Measurements from ENCODE around the gene ZNF215. TPM values are rescaled to one million over a fixed set of nuclear protein-coding genes. Genes with fewer than 3 reads are reported as not detected.

The ZNF215 gene
- total and polyA plus RNA-seq, 3 donors from 2014 or later = 2.7 to 4.5 (median 4.2) TPM

DNA sequence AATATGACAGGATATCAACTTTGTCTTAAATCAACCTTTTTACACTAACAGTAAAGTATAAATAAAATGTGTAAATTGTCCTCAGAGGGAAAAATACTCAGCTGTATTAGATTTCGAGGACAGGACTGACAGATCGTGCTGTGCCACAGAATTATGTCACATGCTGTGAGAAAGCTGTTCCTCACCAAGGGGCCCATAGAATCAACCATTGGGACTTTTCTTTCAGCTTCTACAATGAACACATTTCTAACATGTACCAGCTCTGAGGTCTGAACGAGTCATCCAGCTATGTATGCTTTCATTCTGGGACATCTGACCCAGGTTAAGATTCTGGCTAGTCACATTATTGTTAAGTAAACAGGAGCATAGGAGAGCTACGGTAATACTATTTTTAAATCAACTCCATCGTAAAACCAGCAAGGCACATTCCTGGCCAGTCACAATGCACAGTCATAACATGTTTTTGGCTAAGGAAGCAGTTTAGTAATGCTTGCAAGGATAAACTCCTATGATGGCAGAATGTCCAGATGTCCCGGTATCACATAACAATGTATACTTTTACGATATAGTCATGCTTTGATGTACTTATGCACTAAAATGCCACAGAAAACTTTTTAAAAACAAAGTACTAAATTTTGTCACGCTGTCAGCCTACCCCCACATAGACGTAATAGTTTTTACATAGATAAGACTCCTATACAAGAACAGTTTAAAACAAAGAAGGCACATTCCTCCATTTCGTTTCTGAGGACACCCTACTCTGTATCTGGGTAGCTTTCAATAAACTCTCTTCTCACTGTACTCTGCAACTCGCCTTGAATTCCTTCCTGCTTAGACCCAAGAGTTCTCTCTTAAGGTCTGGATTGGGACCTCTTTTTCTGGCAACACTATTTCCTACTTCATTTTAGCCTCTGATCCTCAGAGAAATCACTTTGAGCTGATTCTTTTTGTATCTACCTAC lies 66.5 kb downstream of the ZNF215 start:
- no peak for DNase-seq
- TF ChIP-seq, protein P1, sequence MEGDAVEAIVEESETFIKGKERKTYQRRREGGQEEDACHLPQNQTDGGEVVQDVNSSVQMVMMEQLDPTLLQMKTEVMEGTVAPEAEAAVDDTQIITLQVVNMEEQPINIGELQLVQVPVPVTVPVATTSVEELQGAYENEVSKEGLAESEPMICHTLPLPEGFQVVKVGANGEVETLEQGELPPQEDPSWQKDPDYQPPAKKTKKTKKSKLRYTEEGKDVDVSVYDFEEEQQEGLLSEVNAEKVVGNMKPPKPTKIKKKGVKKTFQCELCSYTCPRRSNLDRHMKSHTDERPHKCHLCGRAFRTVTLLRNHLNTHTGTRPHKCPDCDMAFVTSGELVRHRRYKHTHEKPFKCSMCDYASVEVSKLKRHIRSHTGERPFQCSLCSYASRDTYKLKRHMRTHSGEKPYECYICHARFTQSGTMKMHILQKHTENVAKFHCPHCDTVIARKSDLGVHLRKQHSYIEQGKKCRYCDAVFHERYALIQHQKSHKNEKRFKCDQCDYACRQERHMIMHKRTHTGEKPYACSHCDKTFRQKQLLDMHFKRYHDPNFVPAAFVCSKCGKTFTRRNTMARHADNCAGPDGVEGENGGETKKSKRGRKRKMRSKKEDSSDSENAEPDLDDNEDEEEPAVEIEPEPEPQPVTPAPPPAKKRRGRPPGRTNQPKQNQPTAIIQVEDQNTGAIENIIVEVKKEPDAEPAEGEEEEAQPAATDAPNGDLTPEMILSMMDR (IDR thresholded peaks at IDR 0.05) = no peak
- TF ChIP-seq POLR2A (IDR thresholded peaks at IDR 0.05) = no peak

DNA sequence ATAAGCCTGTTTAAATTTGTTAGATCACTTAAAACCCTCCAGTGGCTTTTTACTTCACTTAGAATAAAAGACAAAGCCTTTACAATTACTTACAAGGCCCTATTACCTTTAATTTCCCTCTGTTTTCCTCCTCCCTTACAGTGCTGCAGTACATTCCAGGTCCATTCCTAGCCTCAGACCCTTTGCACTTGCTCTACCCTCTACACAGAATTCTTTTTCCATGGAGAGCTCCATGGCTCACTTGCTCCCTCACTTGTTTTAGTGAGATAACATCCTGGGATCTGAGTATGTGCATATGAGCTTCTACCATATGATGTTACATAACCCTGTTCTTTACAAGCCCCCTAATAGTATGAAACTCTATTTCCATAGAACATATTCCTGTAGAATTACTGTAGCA lies 69.5 kb downstream of the ZNF215 start:
- Histone ChIP-seq H3K4me1 (no peaks in the 10 kb centered on the region), H3K4me3 (no peak overlapping the region), H3K36me3 (ENCODE audit: low read depth, missing control alignments) (no peaks in the 10 kb centered on the region), H3K9me3 (no peaks in the 10 kb centered on the region), H3K27me3 (no peaks in the 10 kb centered on the region), H3K27ac (no peak overlapping the region)
- no peak for DNase-seq
- no peak for TF ChIP-seq POLR2A (IDR thresholded peaks at IDR 0.05)
- TF ChIP-seq, protein P1 (IDR thresholded peaks at IDR 0.05) = no peak
- intact Hi-C loops (cut with DNase I; ENCODE audit: low total_unique reads) = no loop called here

More for the DNA sequence above, 66.5 kb downstream of the ZNF215 start:
- intact Hi-C loops (cut with DNase I; ENCODE audit: low total_unique reads) = no loop called here
- 42% methylated on average over 11 of the region's 11 CpGs for WGBS, 2 donors
- H3K4me1 ChIP-seq = no peaks in the 10 kb centered on the region
- no peaks in the 10 kb centered on the region for H3K9me3 ChIP-seq
- no peak overlapping the region for H3K27ac ChIP-seq
- H3K4me3 ChIP-seq = no peak overlapping the region
- H3K27me3 ChIP-seq = no peaks in the 10 kb centered on the region
- no peaks in the 10 kb centered on the region for H3K36me3 ChIP-seq (ENCODE audit: low read depth, missing control alignments)

DNA sequence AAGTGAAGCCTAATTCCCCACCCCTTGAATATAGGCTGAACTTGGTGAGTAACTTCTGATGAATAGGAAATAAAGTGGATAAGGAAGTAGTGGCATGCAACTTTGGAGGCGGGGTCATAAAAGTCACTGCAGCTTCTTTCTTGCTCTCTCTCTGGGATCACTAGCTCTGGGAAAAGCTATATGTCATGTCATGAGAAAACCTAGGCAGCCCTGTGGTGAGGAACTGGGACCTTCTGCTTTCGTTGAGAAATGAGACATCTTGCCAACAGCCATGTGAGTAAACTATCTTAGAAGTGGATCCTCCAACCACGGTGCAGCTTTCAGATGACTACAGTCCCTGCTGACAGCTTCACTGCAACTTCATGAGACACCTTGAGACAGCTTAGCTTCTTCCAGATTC lies 78.3 kb downstream of the ZNF215 start:
- no peak for TF ChIP-seq POLR2A (IDR thresholded peaks at IDR 0.05)
- TF ChIP-seq, protein P1 (IDR thresholded peaks at IDR 0.05) = no peak
- intact Hi-C loops (cut with DNase I; ENCODE audit: low total_unique reads) = no loop called here
- no peaks in the 10 kb centered on the region for H3K4me1 ChIP-seq
- no peak overlapping the region for H3K4me3 ChIP-seq
- H3K9me3 ChIP-seq = no peaks in the 10 kb centered on the region
- H3K27ac ChIP-seq = no peak overlapping the region
- H3K36me3 ChIP-seq (ENCODE audit: low read depth, missing control alignments) = no peaks in the 10 kb centered on the region
- no peak for DNase-seq
- WGBS, 2 donors = 71 to 72% methylated on average over 3 of the region's 3 CpGs
- no peaks in the 10 kb centered on the region for H3K27me3 ChIP-seq

Other genes with a start within 250 kb of the ZNF215 start
- 10 to 100 TPM; 21.0 to 22.7 TPM for gene MRPL17, start 243.1 kb upstream of the ZNF215 start, total RNA-seq
- 49.5 TPM for gene MRPL17, start 243.1 kb upstream of the ZNF215 start, polyA plus RNA-seq (ENCODE audit: insufficient read depth, low read depth, low replicate concordance)
- 1 to 10 TPM; 1.8 to 2.8 TPM for gene OR2AG2, start 154.4 kb upstream of the ZNF215 start, total RNA-seq
- gene OR2AG2, start 154.4 kb upstream of the ZNF215 start, polyA plus RNA-seq (ENCODE audit: insufficient read depth, low read depth, low replicate concordance) = 0.30 TPM
- not detected for gene OR2AG1, start 143.4 kb upstream of the ZNF215 start, total RNA-seq
- not detected for gene OR2AG1, start 143.4 kb upstream of the ZNF215 start, polyA plus RNA-seq (ENCODE audit: insufficient read depth, low read depth, low replicate concordance)
- gene OR6A2, start 126.7 kb upstream of the ZNF215 start, total RNA-seq = 1 to 10 TPM; 2.2 to 2.6 TPM
- gene OR6A2, start 126.7 kb upstream of the ZNF215 start, polyA plus RNA-seq (ENCODE audit: insufficient read depth, low read depth, low replicate concordance) = not detected
- not detected for gene OR10A5, start 80.7 kb upstream of the ZNF215 start, total RNA-seq
- gene OR10A5, start 80.7 kb upstream of the ZNF215 start, polyA plus RNA-seq (ENCODE audit: insufficient read depth, low read depth, low replicate concordance) = not detected
- not detected for gene OR10A2, start 63.4 kb upstream of the ZNF215 start, total RNA-seq
- not detected for gene OR10A2, start 63.4 kb upstream of the ZNF215 start, polyA plus RNA-seq (ENCODE audit: insufficient read depth, low read depth, low replicate concordance)
- gene OR10A4, start 49.8 kb upstream of the ZNF215 start, total RNA-seq = not detected
- gene OR10A4, start 49.8 kb upstream of the ZNF215 start, polyA plus RNA-seq (ENCODE audit: insufficient read depth, low read depth, low replicate concordance) = not detected
- gene OR2D2, start 33.9 kb upstream of the ZNF215 start, total RNA-seq = 1 to 10 TPM; 2.8 to 3.2 TPM
- gene OR2D2, start 33.9 kb upstream of the ZNF215 start, polyA plus RNA-seq (ENCODE audit: insufficient read depth, low read depth, low replicate concordance) = not detected
- not detected for gene OR2D3, start 5.4 kb upstream of the ZNF215 start, total RNA-seq
- not detected for gene OR2D3, start 5.4 kb upstream of the ZNF215 start, polyA plus RNA-seq (ENCODE audit: insufficient read depth, low read depth, low replicate concordance)
- 1 to 10 TPM; 7.3 to 9.9 TPM for gene ZNF214, start 93.9 kb downstream of the ZNF215 start, total RNA-seq
- gene ZNF214, start 93.9 kb downstream of the ZNF215 start, polyA plus RNA-seq (ENCODE audit: insufficient read depth, low read depth, low replicate concordance) = 8.2 TPM
- gene NLRP14, start 94.1 kb downstream of the ZNF215 start, total RNA-seq = 1 to 10 TPM; 1.6 to 2.4 TPM
- 1.2 TPM for gene NLRP14, start 94.1 kb downstream of the ZNF215 start, polyA plus RNA-seq (ENCODE audit: insufficient read depth, low read depth, low replicate concordance)
- 10 to 100 TPM; 58.2 to 79.4 TPM for gene RBMXL2, start 162.6 kb downstream of the ZNF215 start, total RNA-seq
- gene RBMXL2, start 162.6 kb downstream of the ZNF215 start, polyA plus RNA-seq (ENCODE audit: insufficient read depth, low read depth, low replicate concordance) = 103 TPM